Measurements from ENCODE around the gene KRTAP10-4. TPM values are rescaled to one million over a fixed set of nuclear protein-coding genes. Genes with fewer than 3 reads are reported as not detected.

The KRTAP10-4 gene
- total RNA-seq, 1 experiment from 2014 or later = not detected

GRCh38 chr21:44531606-44532564, 41.6 kb upstream of the KRTAP10-4 start:
- no peaks in the 10 kb centered on the region for H3K27me3 ChIP-seq (ENCODE audit: control insufficient read depth, insufficient read depth, low read length)
- peak; percentile 39 for DNase-seq
- H3K4me3 ChIP-seq (ENCODE audit: insufficient read depth, low read depth, low read length) = no peak overlapping the region
- no peaks in the 10 kb centered on the region for H3K36me3 ChIP-seq (replicated peaks; ENCODE audit: control insufficient read depth, insufficient read depth, low read length)

DNA sequence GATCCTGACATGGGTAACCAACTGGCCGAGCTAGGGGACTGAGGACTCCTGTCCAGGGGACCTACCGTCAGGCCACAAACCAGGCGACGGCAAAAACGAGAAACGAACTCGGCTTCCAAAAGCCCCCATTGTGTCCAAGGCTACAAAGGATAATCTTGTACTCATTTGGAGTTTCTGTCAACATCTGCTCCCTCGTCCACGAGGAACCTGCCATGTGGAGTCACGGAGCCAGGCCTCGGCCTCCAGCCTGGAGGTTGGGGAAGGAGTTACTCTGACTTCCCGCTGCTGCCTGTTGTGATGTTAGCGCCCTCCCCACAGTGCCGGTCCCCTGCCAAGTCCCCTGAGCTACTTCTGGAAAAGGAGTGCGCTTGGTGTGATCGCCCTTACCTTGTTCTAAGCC, 40.8 kb upstream of the KRTAP10-4 start:
- Histone ChIP-seq H3K4me3 (ENCODE audit: insufficient read depth, low read depth, low read length) (no peak overlapping the region), H3K27me3 (ENCODE audit: control insufficient read depth, insufficient read depth, low read length) (no peaks in the 10 kb centered on the region), H3K36me3 (replicated peaks; ENCODE audit: control insufficient read depth, insufficient read depth, low read length) (no peaks in the 10 kb centered on the region)
- DNase-seq = peak; percentile 68

- H3K27me3 ChIP-seq (ENCODE audit: control insufficient read depth, insufficient read depth, low read length) = no peaks in the 10 kb centered on the region
- peak; percentile 57 for DNase-seq
- no peaks in the 10 kb centered on the region for H3K36me3 ChIP-seq (replicated peaks; ENCODE audit: control insufficient read depth, insufficient read depth, low read length)
- no peak overlapping the region for H3K4me3 ChIP-seq (ENCODE audit: insufficient read depth, low read depth, low read length)
These were observed 40.2 kb upstream of the KRTAP10-4 start for GRCh38 chr21:44533121-44533890.

- H3K27me3 ChIP-seq (ENCODE audit: control insufficient read depth, insufficient read depth, low read length) = no peaks in the 10 kb centered on the region
- DNase-seq = peak; percentile 95
- H3K36me3 ChIP-seq (replicated peaks; ENCODE audit: control insufficient read depth, insufficient read depth, low read length) = no peaks in the 10 kb centered on the region
- H3K4me3 ChIP-seq (ENCODE audit: insufficient read depth, low read depth, low read length) = no peak overlapping the region
These were observed 39.5 kb upstream of the KRTAP10-4 start for GRCh38 chr21:44533891-44534627.

DNA sequence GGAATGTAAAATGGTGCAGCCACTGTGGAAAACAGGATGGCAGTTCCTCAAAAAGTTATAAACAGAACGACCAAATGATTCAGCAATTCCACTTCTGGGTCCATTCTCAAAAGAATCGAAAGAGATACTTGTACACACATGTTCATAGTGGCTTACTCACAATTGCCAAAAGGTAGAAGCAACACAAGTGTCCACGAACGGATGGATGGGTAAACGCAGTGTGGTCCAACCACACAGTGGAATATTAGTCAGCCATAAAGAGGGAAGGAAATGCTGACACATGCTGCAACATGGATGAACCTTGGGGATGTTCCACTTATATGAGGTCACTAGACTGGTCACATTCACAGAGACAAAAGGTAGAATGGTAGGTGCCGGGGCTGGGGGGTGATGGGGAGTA, 38.8 kb upstream of the KRTAP10-4 start:
- H3K36me3 ChIP-seq (replicated peaks; ENCODE audit: control insufficient read depth, insufficient read depth, low read length) = no peaks in the 10 kb centered on the region
- no peak overlapping the region for H3K4me3 ChIP-seq (ENCODE audit: insufficient read depth, low read depth, low read length)
- DNase-seq = no peak
- no peaks in the 10 kb centered on the region for H3K27me3 ChIP-seq (ENCODE audit: control insufficient read depth, insufficient read depth, low read length)

DNA sequence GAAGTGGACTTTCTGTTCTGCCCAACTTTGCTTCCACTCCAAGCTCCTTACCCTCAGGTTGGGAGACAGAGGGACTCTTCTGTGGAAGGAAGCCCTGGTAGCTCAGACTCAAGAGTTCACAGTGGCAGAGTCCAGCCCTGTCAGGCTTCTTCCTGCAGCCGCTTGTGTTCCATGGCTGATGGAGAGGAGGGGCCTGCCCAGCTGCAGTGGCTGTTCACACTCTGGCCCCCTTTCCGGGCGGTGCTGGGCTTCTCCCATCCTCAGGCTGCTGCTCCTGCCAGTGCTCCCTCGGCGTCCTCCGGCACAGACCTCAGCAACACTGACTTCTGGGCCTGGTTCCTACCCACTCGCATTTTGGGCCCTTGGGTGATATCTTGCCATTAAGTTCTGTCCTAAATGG, 37.6 kb upstream of the KRTAP10-4 start:
- Histone ChIP-seq H3K4me3 (ENCODE audit: insufficient read depth, low read depth, low read length) (no peak overlapping the region), H3K36me3 (replicated peaks; ENCODE audit: control insufficient read depth, insufficient read depth, low read length) (no peaks in the 10 kb centered on the region), H3K27me3 (ENCODE audit: control insufficient read depth, insufficient read depth, low read length) (no peaks in the 10 kb centered on the region)
- DNase-seq = peak; percentile 65

DNA sequence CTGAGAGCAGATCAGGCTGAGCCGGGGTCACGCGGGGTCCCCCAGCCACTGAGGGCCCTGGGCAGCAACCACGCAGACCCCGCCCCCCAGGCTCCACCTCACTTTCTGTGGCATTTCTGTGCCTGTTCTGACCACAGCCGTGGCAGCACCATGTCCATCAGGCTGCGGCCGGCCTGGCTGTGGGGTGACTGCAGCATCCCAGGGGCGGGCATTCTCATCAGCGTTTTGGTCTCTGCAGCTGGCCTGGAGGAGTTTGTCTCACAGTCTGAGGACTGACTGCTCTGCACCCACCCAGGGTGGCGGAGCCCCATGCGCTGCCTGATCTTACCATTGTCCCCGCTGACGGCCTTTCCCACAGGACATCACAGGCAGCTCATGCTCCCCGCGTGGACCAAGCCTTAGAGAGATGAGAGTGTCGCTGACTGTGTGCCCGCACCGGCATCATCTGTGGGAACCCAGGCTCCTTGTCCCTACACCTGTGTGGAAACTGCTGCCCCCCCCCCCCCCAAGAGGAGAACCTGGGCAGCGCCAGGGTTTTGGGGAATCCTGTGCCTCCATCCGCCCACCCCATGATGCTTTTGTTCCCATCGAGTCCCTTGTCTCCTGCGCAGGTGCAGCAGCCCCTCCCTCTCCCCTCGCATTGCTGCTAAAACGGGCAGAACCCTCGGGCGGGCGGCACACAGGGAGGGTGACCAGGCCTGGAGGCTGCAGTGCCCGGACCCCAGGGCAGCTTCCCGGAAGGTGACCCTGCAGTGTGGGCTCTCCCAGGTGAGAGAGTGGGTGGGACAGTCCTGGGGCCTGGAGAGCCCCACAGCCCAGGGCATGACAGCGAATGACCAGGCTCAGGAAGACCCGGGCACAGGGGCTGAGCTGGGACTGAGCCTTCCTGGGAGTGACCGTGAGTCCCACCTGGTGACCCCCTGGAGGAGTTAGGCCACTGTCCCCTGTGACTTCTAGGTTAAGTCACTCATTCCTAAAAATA, 35.3 kb upstream of the KRTAP10-4 start:
- Histone ChIP-seq H3K36me3 (replicated peaks; ENCODE audit: control insufficient read depth, insufficient read depth, low read length) (no peaks in the 10 kb centered on the region), H3K27me3 (ENCODE audit: control insufficient read depth, insufficient read depth, low read length) (no peaks in the 10 kb centered on the region)
- peak; percentile 60 for DNase-seq

GRCh38 chr21:44539046-44539445, 34.5 kb upstream of the KRTAP10-4 start:
- Histone ChIP-seq H3K4me3 (ENCODE audit: insufficient read depth, low read depth, low read length) (no peak overlapping the region), H3K36me3 (replicated peaks; ENCODE audit: control insufficient read depth, insufficient read depth, low read length) (no peaks in the 10 kb centered on the region), H3K27me3 (ENCODE audit: control insufficient read depth, insufficient read depth, low read length) (no peaks in the 10 kb centered on the region)
- peak; percentile 8 for DNase-seq

More for the DNA sequence above, 35.3 kb upstream of the KRTAP10-4 start:
- no peak overlapping the region for H3K4me3 ChIP-seq (ENCODE audit: insufficient read depth, low read depth, low read length)

- Histone ChIP-seq H3K27me3 (ENCODE audit: control insufficient read depth, insufficient read depth, low read length) (no peaks in the 10 kb centered on the region), H3K4me3 (ENCODE audit: insufficient read depth, low read depth, low read length) (no peak within 1 kb of the TSS), H3K36me3 (replicated peaks; ENCODE audit: control insufficient read depth, insufficient read depth, low read length) (no peaks in the 10 kb centered on the region)
- peak; percentile 41 for DNase-seq
These were observed 33.4 kb upstream of the KRTAP10-4 start, which contains the start of gene KRTAP10-1 for GRCh38 chr21:44539991-44540666. TSS of gene KRTAP10-1 (minus strand) at chr21:44540195. CDS start at chr21:44540150, 45 bp downstream.

- H3K27me3 ChIP-seq (ENCODE audit: control insufficient read depth, insufficient read depth, low read length) = no peaks in the 10 kb centered on the region
- peak; percentile 22 for DNase-seq
- no peaks in the 10 kb centered on the region for H3K36me3 ChIP-seq (replicated peaks; ENCODE audit: control insufficient read depth, insufficient read depth, low read length)
- no peak overlapping the region for H3K4me3 ChIP-seq (ENCODE audit: insufficient read depth, low read depth, low read length)
These were observed 32.7 kb upstream of the KRTAP10-4 start for GRCh38 chr21:44540741-44541288.

GRCh38 chr21:44542716-44543115, 30.8 kb upstream of the KRTAP10-4 start:
- Histone ChIP-seq H3K36me3 (replicated peaks; ENCODE audit: control insufficient read depth, insufficient read depth, low read length) (no peaks in the 10 kb centered on the region), H3K27me3 (ENCODE audit: control insufficient read depth, insufficient read depth, low read length) (no peaks in the 10 kb centered on the region), H3K4me3 (ENCODE audit: insufficient read depth, low read depth, low read length) (no peak overlapping the region)
- DNase-seq = peak; percentile 6

DNA sequence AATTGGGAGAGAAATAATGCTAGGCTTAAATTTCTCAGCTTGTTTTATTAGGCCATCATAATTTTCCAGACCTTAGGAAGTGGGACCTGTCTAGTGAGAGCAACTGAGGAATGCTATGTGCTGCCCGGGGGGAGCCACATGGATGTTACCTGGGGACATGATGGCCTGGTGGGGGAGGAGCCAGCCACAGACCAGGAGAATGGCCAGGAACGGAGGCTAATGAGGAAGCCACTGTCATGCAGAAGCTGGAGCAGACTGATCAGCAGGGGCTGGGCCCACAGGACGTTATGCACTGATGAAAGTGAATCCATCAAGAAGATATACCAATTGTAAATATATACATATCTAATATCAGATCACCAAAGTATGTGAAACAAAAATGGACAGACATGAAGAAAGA, 29.0 kb upstream of the KRTAP10-4 start:
- peak; percentile 25 for DNase-seq
- Histone ChIP-seq H3K4me3 (ENCODE audit: insufficient read depth, low read depth, low read length) (no peak overlapping the region), H3K36me3 (replicated peaks; ENCODE audit: control insufficient read depth, insufficient read depth, low read length) (no peaks in the 10 kb centered on the region), H3K27me3 (ENCODE audit: control insufficient read depth, insufficient read depth, low read length) (no peaks in the 10 kb centered on the region)
